ACC112 (cell line): ENCODE results near the gene GRIN3A.

Experiments used
- H2AFZ ChIP-seq: fragments of 200-600 bp; sonication (generic); one replicate; pipeline ENCODE4 v1.6.0; 2017; ENCODE audit warnings: antibody characterized with exemption, low read length; ENCODE audit not compliant: unreplicated experiment
- H3K27ac ChIP-seq: fragments of 200-600 bp; sonication (generic); 2 replicates; pipeline ENCODE4 v1.5.1; 2014; ENCODE audit warnings: low read depth, mild to moderate bottlenecking, antibody characterized with exemption, low read length, moderate library complexity
- H3K27me3 ChIP-seq: fragments of 200-600 bp; sonication (generic); 2 replicates; pipeline ENCODE4 v1.6.1; 2014; ENCODE audit warnings: mild to moderate bottlenecking, antibody characterized with exemption, low read length, moderate library complexity, mixed read lengths; ENCODE audit not compliant: insufficient read depth
- H3K36me3 ChIP-seq: fragments of 200-600 bp; sonication (generic); 2 replicates; pipeline ENCODE4 v1.6.1; 2016; ENCODE audit warnings: mild to moderate bottlenecking, antibody characterized with exemption, low read length, moderate library complexity, mixed read lengths; ENCODE audit not compliant: insufficient read depth
- H3K4me1 ChIP-seq: fragments of 200-600 bp; sonication (generic); one replicate; pipeline ENCODE4 v1.6.1; 2016; ENCODE audit warnings: low read length, mixed read lengths; ENCODE audit not compliant: insufficient read depth, unreplicated experiment, control insufficient read depth
- H3K4me3 ChIP-seq: fragments of 200-600 bp; sonication (generic); 2 replicates; pipeline ENCODE4 v1.5.1; 2014; ENCODE audit warnings: mild to moderate bottlenecking, low read depth, low read length
- H3K79me2 ChIP-seq: fragments of 200-600 bp; sonication (generic); one replicate; pipeline ENCODE4 v1.6.0; 2016; ENCODE audit warnings: low read length; ENCODE audit not compliant: control insufficient read depth, unreplicated experiment, insufficient read depth

GRIN3A gene

GRCh38 chr9:101738566-101739183 lies at the start of gene GRIN3A:
Gene GRIN3A, minus strand, starts transcription at chr9:101738647. Its CDS starts 668 bp downstream, at chr9:101737979.
- Histone ChIP-seq H2AFZ (no peak within 1 kb of the TSS), H3K4me3 (no peak within 1 kb of the TSS)

GRCh38 chr9:101787891-101788290 lies 49.4 kb upstream of the GRIN3A start:
- no peaks in the 10 kb centered on the region for H3K4me1 ChIP-seq
- H3K27me3 ChIP-seq = no peaks in the 10 kb centered on the region
- no peaks in the 10 kb centered on the region for H3K36me3 ChIP-seq
- no peak overlapping the region for H2AFZ ChIP-seq
- H3K4me3 ChIP-seq = no peak overlapping the region
- no peak overlapping the region for H3K27ac ChIP-seq
- H3K79me2 ChIP-seq = no peaks in the 10 kb centered on the region

More at GRCh38 chr9:101738566-101739183, at the start of gene GRIN3A:
- no peaks in the 10 kb centered on the region for H3K79me2 ChIP-seq
- H3K27me3 ChIP-seq = peaks cover 61% of the 10 kb centered on the region
- H3K27ac ChIP-seq = no peak within 1 kb of the TSS
- H3K36me3 ChIP-seq = no peaks in the 10 kb centered on the region
- H3K4me1 ChIP-seq = no peaks in the 10 kb centered on the region

- Histone ChIP-seq H2AFZ (no peak overlapping the region), H3K36me3 (no peaks in the 10 kb centered on the region), H3K27ac (no peak overlapping the region), H3K27me3 (no peaks in the 10 kb centered on the region), H3K4me3 (no peak overlapping the region), H3K4me1 (no peaks in the 10 kb centered on the region), H3K79me2 (no peaks in the 10 kb centered on the region)
These were observed 39.9 kb upstream of the GRIN3A start for GRCh38 chr9:101778332-101778731.

- H2AFZ ChIP-seq = no peak overlapping the region
- no peaks in the 10 kb centered on the region for H3K36me3 ChIP-seq
- H3K79me2 ChIP-seq = no peaks in the 10 kb centered on the region
- H3K27ac ChIP-seq = no peak overlapping the region
- no peak overlapping the region for H3K4me3 ChIP-seq
- no peaks in the 10 kb centered on the region for H3K4me1 ChIP-seq
- no peaks in the 10 kb centered on the region for H3K27me3 ChIP-seq
These were observed 26.0 kb upstream of the GRIN3A start for GRCh38 chr9:101764472-101764871.

- Histone ChIP-seq H3K27ac (no peak overlapping the region), H3K4me3 (no peak overlapping the region), H3K27me3 (no peaks in the 10 kb centered on the region), H3K36me3 (no peaks in the 10 kb centered on the region), H3K4me1 (no peaks in the 10 kb centered on the region), H2AFZ (no peak overlapping the region), H3K79me2 (no peaks in the 10 kb centered on the region)
These were observed 20.0 kb upstream of the GRIN3A start for GRCh38 chr9:101758304-101758930.

- H3K4me3 ChIP-seq = no peak overlapping the region
- no peak overlapping the region for H3K27ac ChIP-seq
- H3K79me2 ChIP-seq = no peaks in the 10 kb centered on the region
- no peaks in the 10 kb centered on the region for H3K27me3 ChIP-seq
- no peak overlapping the region for H2AFZ ChIP-seq
- H3K36me3 ChIP-seq = no peaks in the 10 kb centered on the region
- H3K4me1 ChIP-seq = no peaks in the 10 kb centered on the region
These were observed 15.3 kb upstream of the GRIN3A start for GRCh38 chr9:101753716-101754115.

GRCh38 chr9:101751895-101752294 lies 13.4 kb upstream of the GRIN3A start:
- Histone ChIP-seq H3K79me2 (no peaks in the 10 kb centered on the region), H2AFZ (no peak overlapping the region), H3K27me3 (no peaks in the 10 kb centered on the region), H3K4me3 (no peak overlapping the region), H3K36me3 (no peaks in the 10 kb centered on the region), H3K4me1 (no peaks in the 10 kb centered on the region), H3K27ac (no peak overlapping the region)

GRCh38 chr9:101739311-101739710 lies 864 bp upstream of the GRIN3A start:
- no peak overlapping the region for H2AFZ ChIP-seq
- no peaks in the 10 kb centered on the region for H3K4me1 ChIP-seq
- peaks cover 61% of the 10 kb centered on the region for H3K27me3 ChIP-seq
- no peak overlapping the region for H3K27ac ChIP-seq
- H3K4me3 ChIP-seq = no peak overlapping the region
- H3K36me3 ChIP-seq = no peaks in the 10 kb centered on the region
- H3K79me2 ChIP-seq = no peaks in the 10 kb centered on the region

- Histone ChIP-seq H3K4me1 (no peaks in the 10 kb centered on the region), H3K36me3 (no peaks in the 10 kb centered on the region), H3K27me3 (peaks cover 61% of the 10 kb centered on the region), H3K79me2 (no peaks in the 10 kb centered on the region), H2AFZ (no peak overlapping the region), H3K27ac (no peak overlapping the region), H3K4me3 (no peak overlapping the region)
These were observed 512 bp downstream of the GRIN3A start for GRCh38 chr9:101737705-101738565.

GRCh38 chr9:101737165-101737704 lies 1.2 kb downstream of the GRIN3A start:
- no peaks in the 10 kb centered on the region for H3K36me3 ChIP-seq
- no peaks in the 10 kb centered on the region for H3K79me2 ChIP-seq
- H2AFZ ChIP-seq = no peak overlapping the region
- no peak overlapping the region for H3K27ac ChIP-seq
- H3K27me3 ChIP-seq = peaks cover 61% of the 10 kb centered on the region
- H3K4me1 ChIP-seq = no peaks in the 10 kb centered on the region
- no peak overlapping the region for H3K4me3 ChIP-seq
